ENCODE data around the gene NOTUM.

NOTUM gene

GRCh38 chr17:81908793-81909192 lies 52.2 kb downstream of the NOTUM start:
- no peak for DNase-seq

- DNase-seq: no peak
These were observed 53.5 kb downstream of the NOTUM start for GRCh38 chr17:81907219-81908145.

- DNase-seq: no peak
These were observed 54.3 kb downstream of the NOTUM start for GRCh38 chr17:81906476-81907218.

GRCh38 chr17:81905993-81906392 lies 55.0 kb downstream of the NOTUM start:
- DNase-seq: no peak

- no peak for DNase-seq
These were observed 55.5 kb downstream of the NOTUM start for GRCh38 chr17:81905424-81905875.

GRCh38 chr17:81904600-81905423 lies 56.2 kb downstream of the NOTUM start:
- no peak for DNase-seq

- DNase-seq: no peak
These were observed 56.9 kb downstream of the NOTUM start for GRCh38 chr17:81903896-81904599.

- no peak for DNase-seq
These were observed 57.6 kb downstream of the NOTUM start for GRCh38 chr17:81903415-81903831.

- no peak for DNase-seq
These were observed 58.2 kb downstream of the NOTUM start for GRCh38 chr17:81902653-81903414.

Measured in DMS153 (cell line).